Body of pancreas (tissue), 4 donors: ENCODE results near the gene SLC4A5.

Experiments used
- CTCF ChIP-seq, 7 experiments: fragments of 450-650 bp in 4 of 7; fragments of 200-600 bp in 3 of 7; sonication (generic) in 3 of 7; IDR thresholded peaks; one replicate each; pipeline ENCODE4 v1.5.1; 2016 to 2019; ENCODE audit warnings: antibody characterized with exemption in 7 of 7
- POLR2A ChIP-seq, 3 donors: fragments of 450-650 bp; IDR thresholded peaks; one replicate each; pipeline ENCODE4 v1.6.1; 2016; ENCODE audit warnings: antibody characterized with exemption in 3 of 3, mild to moderate bottlenecking in 2 of 3

- TF ChIP-seq CTCF (IDR thresholded peaks at IDR 0.05): no peak
- TF ChIP-seq POLR2A (IDR thresholded peaks at IDR 0.05): no peak
These were observed 38.5 kb upstream of the SLC4A5 start for GRCh38 chr2:74381751-74382150.
